Pons (tissue), 1 donor: ENCODE results near the gene YEATS4.

Experiments
- DNase-seq: peaks from one replicate; pipeline ENCODE4 v3.0.0-alpha.2; 2016; ENCODE audit warnings: low spot score

The YEATS4 gene

GRCh38 chr12:69392179-69392928 lies 32.8 kb downstream of the YEATS4 start:
- no peak for DNase-seq

DNA sequence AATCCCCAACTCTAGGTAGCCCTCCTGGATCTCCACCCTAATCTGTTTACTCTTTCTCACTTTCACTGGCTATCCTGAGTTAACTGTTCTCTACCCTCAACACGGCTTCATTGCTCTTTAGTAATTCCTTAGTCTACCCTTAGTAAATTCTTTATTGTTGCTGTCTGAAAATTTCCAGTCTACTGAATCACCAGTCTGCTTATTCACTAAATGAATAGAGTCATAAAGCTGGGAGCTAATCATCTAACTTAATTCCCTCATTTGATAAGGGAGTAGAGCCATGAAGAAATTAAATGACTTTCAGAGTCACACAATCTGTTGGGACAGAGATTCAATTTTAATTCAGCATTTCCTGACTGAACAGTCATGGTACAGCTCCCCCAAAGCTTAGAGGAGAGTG lies 36.5 kb downstream of the YEATS4 start:
- DNase-seq, result no peak

GRCh38 chr12:69396963-69397362 lies 37.4 kb downstream of the YEATS4 start:
- no peak for DNase-seq

- DNase-seq, result no peak
Observed at GRCh38 chr12:69397978-69398377, 38.4 kb downstream of the YEATS4 start.

GRCh38 chr12:69401940-69402339 lies 42.4 kb downstream of the YEATS4 start:
- no peak for DNase-seq

- no peak for DNase-seq
Observed at GRCh38 chr12:69404851-69405565, 45.5 kb downstream of the YEATS4 start.

- no peak for DNase-seq
Observed at GRCh38 chr12:69405566-69405865, 46.0 kb downstream of the YEATS4 start.

DNA sequence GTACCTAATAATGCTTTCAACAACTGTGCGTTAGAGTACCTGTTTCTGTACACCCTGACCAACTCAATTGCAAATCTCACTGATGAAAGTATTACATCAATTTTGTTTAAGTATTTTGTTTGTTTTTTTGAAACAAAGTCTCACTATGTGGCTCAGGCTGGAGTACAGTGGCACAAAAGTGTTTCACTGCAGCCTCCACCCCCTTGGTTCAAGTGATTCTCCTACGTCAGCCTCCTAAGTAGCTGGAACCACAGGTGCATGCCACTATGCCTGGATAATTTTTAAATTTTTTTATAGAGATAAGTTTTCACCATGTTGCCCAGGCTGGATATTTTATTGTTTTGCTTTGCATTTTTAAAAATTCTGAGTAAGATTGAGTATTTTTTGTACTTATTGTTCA lies 46.7 kb downstream of the YEATS4 start:
- no peak for DNase-seq

DNA sequence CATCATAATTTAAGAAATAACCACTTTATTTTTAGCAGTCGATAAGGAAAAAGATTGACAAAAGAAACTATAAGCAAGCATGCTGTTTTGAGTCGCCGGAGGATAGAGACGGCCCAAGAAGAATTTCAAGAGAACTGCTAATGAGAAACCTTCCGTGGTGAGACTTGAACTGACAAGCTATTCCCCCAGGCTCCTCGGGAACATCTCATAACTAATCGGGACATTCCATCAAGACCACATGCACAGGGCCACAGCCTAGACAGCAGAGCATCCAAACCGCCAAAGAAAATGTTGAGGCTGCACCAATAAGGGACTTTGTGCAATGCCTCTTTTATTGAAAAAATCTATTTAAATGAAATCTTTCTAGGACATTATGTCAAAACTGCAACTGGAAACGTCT lies 51.0 kb downstream of the YEATS4 start:
- DNase-seq, result no peak

GRCh38 chr12:69412655-69413054 lies 53.1 kb downstream of the YEATS4 start:
- no peak for DNase-seq

DNA sequence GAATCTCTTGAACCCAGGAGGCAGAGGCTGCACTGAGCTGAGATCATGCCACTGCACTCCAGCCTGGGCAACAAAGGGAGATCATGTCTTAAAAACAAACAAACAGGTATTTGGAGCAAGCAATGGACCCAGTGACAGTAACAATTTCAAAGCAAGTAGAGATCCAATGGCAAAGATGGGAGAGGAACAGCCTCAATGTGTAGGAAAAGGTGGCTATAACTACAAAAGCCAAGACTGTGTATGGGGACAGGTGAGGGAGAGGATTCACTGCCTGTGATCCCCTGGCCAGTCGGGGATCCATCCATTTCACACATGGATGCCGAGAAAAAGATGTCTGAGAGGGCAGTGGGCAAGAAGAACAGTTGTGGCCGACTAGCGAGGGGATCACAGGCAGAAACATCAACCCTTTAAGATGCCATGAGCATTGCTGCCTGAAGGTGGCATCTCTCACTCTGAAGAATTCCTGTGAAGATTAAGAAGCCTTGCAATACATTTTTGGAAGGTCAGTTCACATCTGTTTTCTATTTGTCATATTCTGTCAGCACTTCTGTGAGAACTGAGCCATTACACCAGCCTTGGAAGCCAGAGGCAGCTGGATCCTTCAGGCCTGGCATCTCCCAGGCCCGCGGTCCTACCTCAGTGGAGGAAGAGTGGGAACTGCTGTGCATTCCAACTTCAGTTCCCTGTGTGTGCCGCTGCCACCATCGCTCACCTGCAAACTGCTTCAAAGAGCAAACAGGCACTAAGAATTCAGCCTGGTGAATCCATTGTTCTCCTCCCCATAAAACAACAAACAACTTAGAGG lies 56.1 kb downstream of the YEATS4 start:
- DNase-seq, result peak; percentile 86

- no peak for DNase-seq
Observed at GRCh38 chr12:69417231-69417630, 57.7 kb downstream of the YEATS4 start.

DNA sequence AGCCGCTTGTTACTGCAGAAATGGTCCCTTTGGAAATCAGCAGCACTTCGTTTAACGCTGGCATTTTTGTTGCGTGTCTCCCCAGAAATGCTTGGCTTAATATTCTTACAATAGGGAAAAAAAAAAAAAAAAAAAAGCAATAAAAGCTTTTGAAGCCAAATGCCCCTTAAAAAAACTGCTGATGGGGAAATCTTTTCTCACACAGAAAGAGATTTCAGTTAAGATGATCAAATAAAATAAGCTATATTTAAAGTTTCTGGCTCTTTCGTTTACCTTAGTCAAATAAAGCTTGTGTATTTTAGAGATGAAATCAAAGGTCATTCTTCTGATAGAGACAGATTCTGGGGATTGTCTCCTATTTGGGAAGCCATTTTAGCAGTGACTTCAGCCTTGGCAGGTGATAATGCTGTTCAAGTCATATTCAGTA lies 58.2 kb downstream of the YEATS4 start:
- DNase-seq, result no peak

- no peak for DNase-seq
Observed at GRCh38 chr12:69419701-69420100, 60.2 kb downstream of the YEATS4 start.

GRCh38 chr12:69421548-69421947 lies 62.0 kb downstream of the YEATS4 start:
- DNase-seq, result no peak

GRCh38 chr12:69423037-69423905 lies 63.7 kb downstream of the YEATS4 start:
- no peak for DNase-seq

GRCh38 chr12:69425417-69425816 lies 65.9 kb downstream of the YEATS4 start:
- no peak for DNase-seq

- no peak for DNase-seq
Observed at GRCh38 chr12:69428351-69429073, 69.0 kb downstream of the YEATS4 start.

GRCh38 chr12:69430942-69431590 lies 71.5 kb downstream of the YEATS4 start:
- peak; percentile 65 for DNase-seq

GRCh38 chr12:69431591-69432222 lies 72.2 kb downstream of the YEATS4 start:
- DNase-seq, result peak; percentile 26
